ENCODE data around the gene RADIL.

- TF ChIP-seq, protein P1, sequence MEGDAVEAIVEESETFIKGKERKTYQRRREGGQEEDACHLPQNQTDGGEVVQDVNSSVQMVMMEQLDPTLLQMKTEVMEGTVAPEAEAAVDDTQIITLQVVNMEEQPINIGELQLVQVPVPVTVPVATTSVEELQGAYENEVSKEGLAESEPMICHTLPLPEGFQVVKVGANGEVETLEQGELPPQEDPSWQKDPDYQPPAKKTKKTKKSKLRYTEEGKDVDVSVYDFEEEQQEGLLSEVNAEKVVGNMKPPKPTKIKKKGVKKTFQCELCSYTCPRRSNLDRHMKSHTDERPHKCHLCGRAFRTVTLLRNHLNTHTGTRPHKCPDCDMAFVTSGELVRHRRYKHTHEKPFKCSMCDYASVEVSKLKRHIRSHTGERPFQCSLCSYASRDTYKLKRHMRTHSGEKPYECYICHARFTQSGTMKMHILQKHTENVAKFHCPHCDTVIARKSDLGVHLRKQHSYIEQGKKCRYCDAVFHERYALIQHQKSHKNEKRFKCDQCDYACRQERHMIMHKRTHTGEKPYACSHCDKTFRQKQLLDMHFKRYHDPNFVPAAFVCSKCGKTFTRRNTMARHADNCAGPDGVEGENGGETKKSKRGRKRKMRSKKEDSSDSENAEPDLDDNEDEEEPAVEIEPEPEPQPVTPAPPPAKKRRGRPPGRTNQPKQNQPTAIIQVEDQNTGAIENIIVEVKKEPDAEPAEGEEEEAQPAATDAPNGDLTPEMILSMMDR (IDR thresholded peaks at IDR 0.05): no peak
- no peak for TF ChIP-seq POLR2A (IDR thresholded peaks at IDR 0.05)
These were observed 63.7 kb downstream of the RADIL start for GRCh38 chr7:4819560-4820404.
